WTC11 (cell line): ENCODE results near the gene IL18R1. TPM values are rescaled to one million over a fixed set of nuclear protein-coding genes. Genes with fewer than 3 reads are reported as not detected.

Experiments
- ATAC-seq: fragments of 200-7000 bp; cut with Tn5 transposase; 2 replicates; pipeline ENCODE4 v1.10.0; 2021; ENCODE audit warnings: mild to moderate bottlenecking, moderate library complexity
- CTCF ChIA-PET: fragments of 300-600 bp; sonication (Branson Sonifier 250); formaldehyde crosslinking; loops from one replicate; lab custom pipeline; 2021; ENCODE audit warnings: antibody characterized with exemption; lab: Charles Lee
- POLR2A ChIA-PET: fragments of 350-600 bp; sonication (Branson Sonifier 250); formaldehyde crosslinking; loops from one replicate; lab custom pipeline; 2021; ENCODE audit warnings: antibody characterized with exemption; lab: Charles Lee
- DNase-seq: peaks from one replicate; pipeline ENCODE4 v3.0.0; 2021; ENCODE audit warnings: low spot score
- H3K27ac Mint-ChIP-seq: 2 replicates; pipeline ENCODE4 v1.8.0; 2021; ENCODE audit warnings: mixed read lengths
- H3K27me3 Mint-ChIP-seq: 2 replicates; pipeline ENCODE4 v1.8.0; 2021; ENCODE audit warnings: low read depth, mild to moderate bottlenecking, moderate library complexity, mixed read lengths
- H3K36me3 Mint-ChIP-seq: 2 replicates; pipeline ENCODE4 v1.8.0; 2021; ENCODE audit warnings: mixed read lengths
- H3K4me1 Mint-ChIP-seq: 2 replicates; pipeline ENCODE4 v1.8.0; 2022; ENCODE audit warnings: mixed read lengths
- H3K4me3 Mint-ChIP-seq: 2 replicates; pipeline ENCODE4 v1.8.0; 2021; ENCODE audit warnings: mild to moderate bottlenecking, moderate library complexity, mixed read lengths
- H3K9me3 Mint-ChIP-seq: 2 replicates; pipeline ENCODE4 v1.8.0; 2021; ENCODE audit warnings: mixed read lengths
- ATF6 ChIP-seq: sonication (generic); formaldehyde crosslinking; IDR thresholded peaks from 2 replicates; pipeline ENCODE4 v1.8.1; 2023; ENCODE audit warnings: mild to moderate bottlenecking, missing genetic modification reagents
- CREB1 ChIP-seq: sonication (generic); formaldehyde crosslinking; IDR thresholded peaks from 2 replicates; pipeline ENCODE4 v1.8.0; 2023; ENCODE audit warnings: mild to moderate bottlenecking, missing genetic modification reagents
- CREM ChIP-seq: sonication (generic); formaldehyde crosslinking; IDR thresholded peaks from 2 replicates; pipeline ENCODE4 v1.8.1; 2022; ENCODE audit warnings: mild to moderate bottlenecking, missing genetic modification reagents, moderate library complexity
- EMX1 ChIP-seq: fragments of 250-450 bp; sonication (Bioruptor Pico); IDR thresholded peaks from 2 replicates; pipeline ENCODE4 v1.8.0; 2021; ENCODE audit warnings: mild to moderate bottlenecking
- FOXP1 ChIP-seq: sonication (generic); formaldehyde crosslinking; IDR thresholded peaks from 2 replicates; pipeline ENCODE4 v1.8.0; 2022; ENCODE audit warnings: missing genetic modification reagents, mild to moderate bottlenecking, moderate library complexity, borderline replicate concordance
- NFYB ChIP-seq: sonication (generic); formaldehyde crosslinking; conservative IDR thresholded peaks from 2 replicates; pipeline ENCODE4 v1.8.0; 2022; ENCODE audit warnings: low read depth, missing genetic modification reagents
- PRDM15 ChIP-seq: sonication (generic); formaldehyde crosslinking; IDR thresholded peaks from 2 replicates; pipeline ENCODE4 v1.8.0; 2022; ENCODE audit warnings: missing genetic modification reagents
- USF2 ChIP-seq: sonication (generic); formaldehyde crosslinking; IDR thresholded peaks from 2 replicates; pipeline ENCODE4 v1.8.1; 2023; ENCODE audit warnings: mild to moderate bottlenecking, missing genetic modification reagents, moderate library complexity
- ZNF219 ChIP-seq: sonication (generic); formaldehyde crosslinking; IDR thresholded peaks from 2 replicates; pipeline ENCODE4 v1.8.0; 2023; ENCODE audit warnings: missing genetic modification reagents, mild to moderate bottlenecking, borderline replicate concordance
- total RNA-seq: library from RNA; stranded (reverse); gene quantifications from 3 replicates; pipeline ENCODE4 v1.2.3, GENCODE V29; 2021
- TF ChIP-seq, protein P1 (sequence below): sonication (generic); formaldehyde crosslinking; IDR thresholded peaks from 2 replicates; pipeline ENCODE4 v1.8.1; 2023; ENCODE audit warnings: mild to moderate bottlenecking, missing genetic modification reagents, moderate library complexity
- TF ChIP-seq, protein P2 (sequence below): sonication (generic); formaldehyde crosslinking; conservative IDR thresholded peaks from 2 replicates; pipeline ENCODE4 v1.8.1; 2022; ENCODE audit warnings: mild to moderate bottlenecking, missing genetic modification reagents
- TF ChIP-seq, protein P3 (sequence below): sonication (generic); formaldehyde crosslinking; IDR thresholded peaks from 2 replicates; pipeline ENCODE4 v1.8.1; 2022; ENCODE audit warnings: low read depth, mild to moderate bottlenecking, moderate library complexity, missing genetic modification reagents, borderline replicate concordance
- TF ChIP-seq, protein P4 (sequence below): sonication (generic); formaldehyde crosslinking; IDR thresholded peaks from 2 replicates; pipeline ENCODE4 v1.8.0; 2022; ENCODE audit warnings: mild to moderate bottlenecking, missing genetic modification reagents

IL18R1 gene
- total RNA-seq, 1 experiment from 2014 or later = not detected

- Mint-ChIP-seq H3K27me3 (no peaks in the 10 kb centered on the region; the same call in 1 of the 2 replicates), H3K4me3 (no peak overlapping the region)
Measured at GRCh38 chr2:102344397-102344796, 11.2 kb upstream of the IL18R1 start.

DNA sequence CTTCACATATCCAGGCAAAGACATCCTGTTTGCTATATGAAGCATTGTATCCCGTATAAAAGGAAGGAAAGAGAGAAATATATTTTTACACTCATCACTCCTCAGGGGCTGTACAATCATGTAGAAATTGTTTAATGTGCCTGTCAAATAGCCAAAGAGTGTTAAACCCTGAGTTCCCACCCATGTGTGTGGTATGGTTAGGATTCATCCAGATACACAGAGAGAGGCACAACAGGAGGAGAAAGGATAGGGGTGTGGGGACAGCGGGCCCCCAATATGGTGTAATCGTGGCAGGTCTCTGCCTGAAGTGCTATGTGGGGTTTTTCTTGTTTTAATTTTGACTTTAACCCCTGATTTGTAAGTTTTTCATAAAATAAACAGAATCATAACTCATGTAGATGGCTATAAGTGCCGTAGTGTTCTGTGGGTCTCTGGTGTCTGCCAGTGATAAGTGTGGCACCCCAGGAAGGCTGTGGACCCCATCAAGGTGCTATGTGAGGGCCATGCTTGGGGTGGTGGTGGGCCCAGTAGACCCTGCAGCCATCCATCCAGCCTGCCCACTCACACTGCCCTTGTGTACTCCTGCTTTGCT lies 10.2 kb upstream of the IL18R1 start:
- POLR2A ChIA-PET = no interaction called here
- H3K27ac Mint-ChIP-seq = no peak overlapping the region
- no peak overlapping the region for H3K4me3 Mint-ChIP-seq
- ATAC-seq (no peak), DNase-seq (no peak)
- no peaks in the 10 kb centered on the region for H3K36me3 Mint-ChIP-seq
- H3K4me1 Mint-ChIP-seq = no peaks in the 10 kb centered on the region
- CTCF ChIA-PET = no interaction called here
- no peaks in the 10 kb centered on the region for H3K9me3 Mint-ChIP-seq
- H3K27me3 Mint-ChIP-seq = no peaks in the 10 kb centered on the region; the same call in 1 of the 2 replicates
- TF ChIP-seq NFYB (CRISPR knock-in tag) (no peak), USF2 (CRISPR knock-in tag) (no peak), ZNF219 (CRISPR knock-in tag) (no peak), FOXP1 (CRISPR knock-in tag) (no peak)
- TF ChIP-seq, protein P1, sequence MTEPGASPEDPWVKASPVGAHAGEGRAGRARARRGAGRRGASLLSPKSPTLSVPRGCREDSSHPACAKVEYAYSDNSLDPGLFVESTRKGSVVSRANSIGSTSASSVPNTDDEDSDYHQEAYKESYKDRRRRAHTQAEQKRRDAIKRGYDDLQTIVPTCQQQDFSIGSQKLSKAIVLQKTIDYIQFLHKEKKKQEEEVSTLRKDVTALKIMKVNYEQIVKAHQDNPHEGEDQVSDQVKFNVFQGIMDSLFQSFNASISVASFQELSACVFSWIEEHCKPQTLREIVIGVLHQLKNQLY = no peak
- TF ChIP-seq, protein P2, sequence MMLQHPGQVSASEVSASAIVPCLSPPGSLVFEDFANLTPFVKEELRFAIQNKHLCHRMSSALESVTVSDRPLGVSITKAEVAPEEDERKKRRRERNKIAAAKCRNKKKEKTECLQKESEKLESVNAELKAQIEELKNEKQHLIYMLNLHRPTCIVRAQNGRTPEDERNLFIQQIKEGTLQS (CRISPR knock-in tag) = no peak
- TF ChIP-seq, protein P3, sequence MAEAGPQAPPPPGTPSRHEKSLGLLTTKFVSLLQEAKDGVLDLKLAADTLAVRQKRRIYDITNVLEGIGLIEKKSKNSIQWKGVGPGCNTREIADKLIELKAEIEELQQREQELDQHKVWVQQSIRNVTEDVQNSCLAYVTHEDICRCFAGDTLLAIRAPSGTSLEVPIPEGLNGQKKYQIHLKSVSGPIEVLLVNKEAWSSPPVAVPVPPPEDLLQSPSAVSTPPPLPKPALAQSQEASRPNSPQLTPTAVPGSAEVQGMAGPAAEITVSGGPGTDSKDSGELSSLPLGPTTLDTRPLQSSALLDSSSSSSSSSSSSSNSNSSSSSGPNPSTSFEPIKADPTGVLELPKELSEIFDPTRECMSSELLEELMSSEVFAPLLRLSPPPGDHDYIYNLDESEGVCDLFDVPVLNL = no peak

More at GRCh38 chr2:102344397-102344796, 11.2 kb upstream of the IL18R1 start:
- Mint-ChIP-seq H3K36me3 (no peaks in the 10 kb centered on the region), H3K9me3 (no peaks in the 10 kb centered on the region), H3K27ac (no peak overlapping the region), H3K4me1 (no peaks in the 10 kb centered on the region)
- ChIA-PET CTCF (no interaction called here), POLR2A (no interaction called here)
- TF ChIP-seq, protein P3 = no peak
- TF ChIP-seq, protein P4, sequence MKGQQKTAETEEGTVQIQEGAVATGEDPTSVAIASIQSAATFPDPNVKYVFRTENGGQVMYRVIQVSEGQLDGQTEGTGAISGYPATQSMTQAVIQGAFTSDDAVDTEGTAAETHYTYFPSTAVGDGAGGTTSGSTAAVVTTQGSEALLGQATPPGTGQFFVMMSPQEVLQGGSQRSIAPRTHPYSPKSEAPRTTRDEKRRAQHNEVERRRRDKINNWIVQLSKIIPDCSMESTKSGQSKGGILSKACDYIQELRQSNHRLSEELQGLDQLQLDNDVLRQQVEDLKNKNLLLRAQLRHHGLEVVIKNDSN (CRISPR knock-in tag) = no peak
- no peak for TF ChIP-seq CREM
- TF ChIP-seq EMX1 = no peak
- TF ChIP-seq ATF6 (CRISPR knock-in tag) = no peak
- TF ChIP-seq PRDM15 (CRISPR knock-in tag) = no peak
- no peak for TF ChIP-seq CREB1
- no peak for ATAC-seq
- no peak for DNase-seq
